Peyer's patch (tissue), 4 donors: ENCODE results near the gene CBR1. TPM values are rescaled to one million over a fixed set of nuclear protein-coding genes. Genes with fewer than 3 reads are reported as not detected.

Experiments used
- DNase-seq, 3 donors: peaks; one replicate each; pipeline ENCODE4 v3.0.0-alpha.2; 2017 to 2019
- H3K27ac ChIP-seq, 4 donors: fragments of 200-600 bp; sonication (generic); one replicate each; pipeline ENCODE4 v1.5.1; 2016 to 2019
- H3K27me3 ChIP-seq, 2 donors: fragments of 200-600 bp; sonication (generic); one replicate each; pipeline ENCODE4 v1.5.1; 2019
- H3K36me3 ChIP-seq, 3 donors: fragments of 200-600 bp; sonication (generic); one replicate each; pipeline ENCODE4 v1.5.1; 2016 to 2019
- H3K4me1 ChIP-seq, 4 donors: fragments of 200-600 bp; sonication (generic); one replicate each; pipeline ENCODE4 v1.5.1; 2016 to 2019
- H3K4me3 ChIP-seq, 4 donors: fragments of 200-600 bp; sonication (generic); 1 replicate in 3 of 4; 2 replicates in 1 of 4; pipeline ENCODE4 v1.5.1; 2016 to 2019; ENCODE audit warnings: mild to moderate bottlenecking in 1 of 4
- H3K9me3 ChIP-seq, 4 donors: fragments of 200-600 bp; sonication (generic); one replicate each; pipeline ENCODE4 v1.5.1; 2016 to 2019; ENCODE audit warnings: mild to moderate bottlenecking in 1 of 4
- POLR2A ChIP-seq, 2 donors: fragments of 450-650 bp; IDR thresholded peaks; one replicate each; pipeline ENCODE4 v1.5.1; 2017; ENCODE audit warnings: antibody characterized with exemption in 2 of 2, mild to moderate bottlenecking in 2 of 2, moderate library complexity in 2 of 2
- small RNA-seq, 2 donors: library from RNA; depleted of rRNA; stranded (forward); fragments of <200 nt; gene quantifications; one replicate each; pipeline ENCODE3, GENCODE V24; 2016
- total RNA-seq, 4 donors: library from RNA; depleted of rRNA; stranded (reverse); fragments of >200 nt; gene quantifications; one replicate each; pipeline ENCODE4 v1.1.0, GENCODE V29; 2016
- TF ChIP-seq, protein P1 (sequence below), 6 experiments: fragments of 450-650 bp in 4 of 6; fragments of 200-600 bp in 2 of 6; sonication (generic) in 1 of 6; IDR thresholded peaks; one replicate each; pipeline ENCODE4 v1.5.1; 2017 to 2019; ENCODE audit warnings: antibody characterized with exemption in 6 of 6, mild to moderate bottlenecking in 3 of 6, moderate library complexity in 1 of 6

The CBR1 gene
- total RNA-seq, 4 donors from 2014 or later: 240 to 1,308 (median 979) TPM

DNA sequence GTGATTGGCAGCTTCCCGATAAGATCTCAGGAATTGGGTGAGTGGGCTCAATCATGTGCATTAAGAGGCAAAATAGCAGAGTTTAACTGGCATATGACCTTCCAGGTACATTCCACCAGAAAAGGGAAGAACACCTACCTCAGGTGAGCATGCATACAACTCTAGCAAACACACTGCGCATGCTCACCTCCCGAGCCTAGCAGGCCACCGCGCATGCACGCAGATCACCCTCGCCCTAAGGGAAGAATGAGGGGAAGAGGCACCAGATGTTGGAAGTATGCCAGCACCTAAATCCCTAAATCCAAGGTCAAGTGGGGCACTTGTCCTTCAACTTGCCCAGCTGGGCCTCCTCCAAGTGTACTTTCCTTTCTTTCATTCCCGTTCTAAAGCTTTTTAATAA is 41.4 kb downstream of the CBR1 start:
- H3K27ac ChIP-seq: no peak overlapping the region
- peaks cover 0 to 8% (median 2%) of the 10 kb centered on the region in 4 donors for H3K4me1 ChIP-seq
- H3K4me3 ChIP-seq: no peak overlapping the region
- TF ChIP-seq, protein P1, sequence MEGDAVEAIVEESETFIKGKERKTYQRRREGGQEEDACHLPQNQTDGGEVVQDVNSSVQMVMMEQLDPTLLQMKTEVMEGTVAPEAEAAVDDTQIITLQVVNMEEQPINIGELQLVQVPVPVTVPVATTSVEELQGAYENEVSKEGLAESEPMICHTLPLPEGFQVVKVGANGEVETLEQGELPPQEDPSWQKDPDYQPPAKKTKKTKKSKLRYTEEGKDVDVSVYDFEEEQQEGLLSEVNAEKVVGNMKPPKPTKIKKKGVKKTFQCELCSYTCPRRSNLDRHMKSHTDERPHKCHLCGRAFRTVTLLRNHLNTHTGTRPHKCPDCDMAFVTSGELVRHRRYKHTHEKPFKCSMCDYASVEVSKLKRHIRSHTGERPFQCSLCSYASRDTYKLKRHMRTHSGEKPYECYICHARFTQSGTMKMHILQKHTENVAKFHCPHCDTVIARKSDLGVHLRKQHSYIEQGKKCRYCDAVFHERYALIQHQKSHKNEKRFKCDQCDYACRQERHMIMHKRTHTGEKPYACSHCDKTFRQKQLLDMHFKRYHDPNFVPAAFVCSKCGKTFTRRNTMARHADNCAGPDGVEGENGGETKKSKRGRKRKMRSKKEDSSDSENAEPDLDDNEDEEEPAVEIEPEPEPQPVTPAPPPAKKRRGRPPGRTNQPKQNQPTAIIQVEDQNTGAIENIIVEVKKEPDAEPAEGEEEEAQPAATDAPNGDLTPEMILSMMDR (IDR thresholded peaks at IDR 0.05): no peak
- TF ChIP-seq POLR2A (IDR thresholded peaks at IDR 0.05): no peak
- H3K36me3 ChIP-seq: no peaks in the 10 kb centered on the region
- H3K27me3 ChIP-seq: no peaks in the 10 kb centered on the region
- H3K9me3 ChIP-seq: no peaks in the 10 kb centered on the region
- no peak for DNase-seq

DNA sequence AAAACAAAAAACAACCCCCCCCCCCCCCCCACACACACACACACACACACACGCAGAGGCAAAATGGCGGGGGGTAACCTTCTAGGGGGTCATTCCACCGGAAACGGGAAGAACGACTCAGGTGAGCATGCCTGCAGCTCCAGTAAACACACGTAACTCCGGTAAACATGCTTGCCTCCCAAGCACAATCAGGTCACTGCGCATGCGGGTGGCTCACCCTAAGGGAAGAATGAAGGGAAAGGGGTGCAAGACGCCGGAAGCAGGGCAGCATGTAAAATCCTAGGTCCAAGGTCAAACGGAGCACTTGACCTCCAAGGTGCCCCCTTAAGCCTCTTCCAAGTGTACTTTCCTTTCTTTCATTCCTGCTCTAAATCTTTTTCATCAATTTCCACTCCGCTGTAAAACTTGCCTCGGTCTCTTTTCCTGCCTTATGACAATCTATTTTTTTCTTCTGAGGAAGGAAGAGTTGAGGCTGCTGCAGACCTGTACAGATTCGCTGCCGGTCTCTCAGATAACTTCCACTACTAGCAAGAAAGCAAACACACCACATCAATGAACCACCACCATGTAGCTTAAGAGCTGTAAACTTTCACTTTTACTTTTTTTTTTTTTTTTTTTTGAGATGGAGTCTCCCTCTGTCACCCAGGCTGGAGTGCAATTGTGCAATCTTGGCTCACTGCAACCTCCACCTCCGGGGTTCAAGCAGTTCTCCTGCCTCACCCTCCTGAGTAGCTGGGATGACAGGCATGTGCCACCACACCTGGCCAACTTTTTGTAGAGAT is 44.0 kb downstream of the CBR1 start:
- Histone ChIP-seq H3K36me3 (no peaks in the 10 kb centered on the region), H3K27ac (peak overlapping the region; percentile 66 to 91 (median 80)), H3K27me3 (no peaks in the 10 kb centered on the region), H3K9me3 (no peaks in the 10 kb centered on the region), H3K4me1 (peaks cover 0 to 8% (median 2%) of the 10 kb centered on the region in 4 donors), H3K4me3 (peak overlapping the region; percentile 32 to 60 (median 48))
- peak; percentile 14 to 21 for TF ChIP-seq POLR2A (IDR thresholded peaks at IDR 0.05)
- TF ChIP-seq, protein P1 (IDR thresholded peaks at IDR 0.05): no peak
- DNase-seq: peak; percentile 60 to 90 (median 87)

DNA sequence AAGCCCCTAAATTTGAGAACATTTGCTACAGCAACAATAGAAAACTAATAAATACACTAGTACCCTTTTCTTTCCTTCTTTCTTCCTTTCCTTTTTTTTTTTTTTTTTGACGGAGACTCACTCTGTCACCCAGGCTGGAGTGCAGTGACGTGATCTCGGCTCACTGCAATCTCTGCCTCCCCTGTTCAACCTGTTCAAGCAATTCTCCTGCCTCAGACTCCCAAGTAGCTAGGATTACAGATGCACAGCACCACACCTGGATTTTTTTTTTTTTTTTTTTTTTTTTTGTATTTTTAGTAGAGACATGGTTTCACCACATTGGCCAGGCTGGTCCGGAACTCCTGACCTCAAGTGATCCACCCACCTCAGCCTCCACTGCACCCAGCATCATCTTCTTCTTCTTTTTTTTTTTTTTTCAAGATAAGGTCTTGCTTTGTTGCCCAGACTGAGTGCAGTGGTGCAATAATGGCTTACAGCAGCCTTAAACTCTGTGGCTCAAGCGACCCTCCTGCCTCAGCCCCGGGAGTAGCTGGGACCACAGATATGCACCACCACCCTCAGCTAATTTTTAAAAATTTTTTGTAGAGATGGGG is 45.4 kb downstream of the CBR1 start:
- peak in 1 of 3 donors; percentile 37 for DNase-seq
- TF ChIP-seq, protein P1 (IDR thresholded peaks at IDR 0.05): no peak
- TF ChIP-seq POLR2A (IDR thresholded peaks at IDR 0.05): no peak
- no peaks in the 10 kb centered on the region for H3K36me3 ChIP-seq
- peak overlapping the region in 1 of 4 donors; percentile 33 for H3K27ac ChIP-seq
- no peaks in the 10 kb centered on the region for H3K9me3 ChIP-seq
- H3K27me3 ChIP-seq: no peaks in the 10 kb centered on the region
- peaks cover 0 to 8% (median 2%) of the 10 kb centered on the region in 4 donors for H3K4me1 ChIP-seq
- H3K4me3 ChIP-seq: no peak overlapping the region

DNA sequence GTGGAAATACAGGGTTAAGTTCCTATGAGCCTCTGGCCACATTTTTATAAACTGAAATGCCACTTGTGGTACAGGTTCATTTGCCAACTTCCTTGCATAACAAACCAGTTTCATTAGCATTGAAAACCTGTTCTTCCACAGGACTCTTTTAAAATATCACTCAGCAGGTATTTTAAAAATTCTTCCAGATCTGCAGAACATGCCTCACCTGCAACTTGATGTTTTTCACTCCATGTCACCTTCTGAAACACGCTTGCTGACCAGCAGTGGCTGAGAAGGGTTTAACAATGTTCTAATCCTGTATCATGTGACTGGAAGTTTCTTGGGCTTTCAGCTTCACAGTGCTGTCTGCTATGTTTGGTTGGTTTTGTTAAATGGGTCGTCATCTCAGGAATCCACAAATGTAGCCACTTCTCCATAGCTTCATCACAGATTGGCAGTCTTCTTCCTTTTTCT is 47.5 kb downstream of the CBR1 start:
- Histone ChIP-seq H3K27ac (no peak overlapping the region), H3K36me3 (no peaks in the 10 kb centered on the region), H3K9me3 (no peaks in the 10 kb centered on the region), H3K4me1 (peaks cover 0 to 8% (median 2%) of the 10 kb centered on the region in 4 donors), H3K27me3 (no peaks in the 10 kb centered on the region), H3K4me3 (no peak overlapping the region)
- TF ChIP-seq POLR2A (IDR thresholded peaks at IDR 0.05): no peak
- TF ChIP-seq, protein P1 (IDR thresholded peaks at IDR 0.05): no peak
- no peak for DNase-seq

DNA sequence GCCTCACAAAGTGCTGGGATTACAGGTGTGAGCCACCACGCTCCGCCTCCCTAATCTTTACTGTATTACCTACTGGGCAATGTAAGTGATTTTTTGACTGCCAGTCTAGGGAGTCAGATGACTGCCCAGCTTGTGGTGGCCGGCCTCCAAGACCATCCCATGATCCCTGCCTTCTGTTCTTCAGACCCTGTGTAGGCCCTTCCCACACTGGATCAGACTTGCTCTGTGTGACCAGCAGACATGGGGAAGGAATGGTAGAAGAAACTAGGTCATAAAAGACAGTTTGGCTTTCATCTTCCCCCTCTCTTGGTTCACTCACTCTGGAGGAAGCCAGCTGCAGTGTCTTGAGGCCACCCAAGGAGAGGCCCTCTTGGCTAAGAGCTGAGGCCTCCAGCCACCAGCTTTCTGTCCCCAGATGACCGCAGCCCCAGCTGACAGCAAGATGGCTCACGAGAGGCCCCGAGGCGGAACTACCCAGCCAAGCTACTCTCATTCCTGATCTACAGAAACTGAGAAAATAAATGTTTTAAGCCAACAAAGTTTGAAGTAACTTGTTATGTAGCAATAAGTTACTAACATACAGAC is 50.6 kb downstream of the CBR1 start:
- Histone ChIP-seq H3K4me3 (no peak overlapping the region), H3K4me1 (no peaks in the 10 kb centered on the region), H3K9me3 (no peaks in the 10 kb centered on the region), H3K36me3 (no peaks in the 10 kb centered on the region), H3K27ac (peak overlapping the region in 1 of 4 donors; percentile 62), H3K27me3 (no peaks in the 10 kb centered on the region)
- no peak for TF ChIP-seq POLR2A (IDR thresholded peaks at IDR 0.05)
- TF ChIP-seq, protein P1 (IDR thresholded peaks at IDR 0.05): no peak
- no peak for DNase-seq

Small RNA genes lying within 50 kb of the gene (small RNA-seq; reads per million reads assigned to genes)
- 0 reads per million in 2 donors for gene RNU6-992P

Other genes with a start within 250 kb of the CBR1 start
- 10 to 100 TPM; 37.1 to 73.2 (median 56.0) TPM for gene SETD4, start 9.5 kb upstream of the CBR1 start, total RNA-seq
- 1 to 10 TPM in 3 of 4 donors, not detected in 1; 2.7 to 5.1 (median 3.2) TPM for gene CBR3, start 65.1 kb downstream of the CBR1 start, total RNA-seq
- gene DOP1B, start 86.8 kb downstream of the CBR1 start, total RNA-seq: 10 to 100 TPM; 40.4 to 97.6 (median 69.8) TPM